ENCODE results near the gene PID1.

Gene PID1

GRCh38 chr2:229257985-229258384 lies 13.1 kb downstream of the PID1 start:
- no peak for DNase-seq

DNA sequence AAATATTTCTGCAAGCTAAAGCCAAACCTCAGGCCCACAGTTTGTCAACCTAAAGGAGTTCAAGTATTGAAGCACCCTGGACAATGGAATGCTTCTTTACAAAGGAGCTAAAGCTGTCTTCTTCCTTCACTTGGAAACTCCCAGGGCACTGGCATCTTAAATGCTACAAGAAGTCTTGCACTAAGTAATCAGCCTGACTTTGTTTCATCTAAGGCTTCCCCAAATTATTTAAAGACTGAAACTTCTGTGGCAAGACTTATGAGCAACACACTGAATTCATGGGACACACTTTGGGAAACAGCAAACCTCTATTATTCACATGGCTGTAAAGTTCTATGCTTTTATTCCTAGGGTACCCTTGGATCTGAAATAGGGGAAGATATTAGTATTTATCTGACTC lies 14.7 kb downstream of the PID1 start:
- DNase-seq = no peak

DNA sequence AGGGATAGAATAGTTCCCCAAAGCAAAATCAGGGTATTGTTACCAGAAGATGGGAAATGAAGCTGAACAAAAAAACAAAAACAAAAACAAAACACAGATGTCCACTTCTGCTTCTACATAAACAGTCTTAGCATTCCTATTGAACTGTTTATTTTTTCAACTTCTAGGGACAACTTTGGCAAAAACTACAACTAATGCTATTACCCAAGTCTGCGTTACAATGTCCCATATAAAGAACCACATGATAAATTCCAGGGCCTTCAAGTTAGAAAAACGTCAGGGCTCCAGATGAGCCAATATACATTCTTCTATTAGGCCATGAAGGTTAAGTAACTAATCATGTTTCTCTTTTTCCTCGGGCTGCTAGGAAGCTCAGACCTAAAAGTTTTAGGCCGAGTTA lies 16.9 kb downstream of the PID1 start:
- DNase-seq = no peak

GRCh38 chr2:229252996-229253395 lies 18.1 kb downstream of the PID1 start:
- no peak for DNase-seq

DNA sequence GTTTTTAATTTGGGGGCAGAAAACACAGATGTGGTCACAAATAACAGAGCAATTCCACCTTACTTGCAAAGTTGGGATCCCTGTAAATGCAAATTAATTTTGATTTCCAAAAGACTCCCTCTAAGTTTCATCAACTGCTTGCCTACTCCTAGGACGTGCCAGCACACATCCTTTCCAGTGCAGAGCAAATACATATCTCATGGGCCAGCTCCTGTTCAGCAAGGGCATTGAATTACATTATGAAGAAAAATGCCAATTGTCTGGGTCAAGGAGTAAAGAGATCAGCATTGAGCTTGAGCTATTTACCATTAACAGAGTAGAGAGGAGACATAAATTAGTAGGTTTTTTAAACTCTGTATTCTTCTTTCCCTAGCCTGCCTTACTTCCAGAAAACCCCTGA lies 18.8 kb downstream of the PID1 start:
- no peak for DNase-seq

DNA sequence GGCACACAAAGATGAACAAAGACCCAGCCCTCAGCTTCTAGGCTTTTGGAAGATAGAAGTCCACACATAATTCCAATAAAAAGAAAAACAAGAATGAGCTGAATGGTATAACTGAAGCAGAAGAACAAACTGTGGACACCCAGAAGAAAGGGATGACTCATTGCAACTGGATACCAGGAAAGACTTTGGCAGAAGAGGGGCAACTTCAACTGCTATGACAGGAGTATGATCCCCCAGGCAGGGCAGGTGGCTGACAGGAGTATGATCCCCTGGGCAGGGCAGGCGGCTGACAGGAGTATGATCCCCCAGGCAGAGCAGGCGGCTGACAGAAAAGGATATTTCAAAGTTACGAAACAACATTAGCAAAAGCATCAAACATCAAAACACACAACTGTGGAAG lies 21.6 kb downstream of the PID1 start:
- DNase-seq = no peak

- no peak for DNase-seq
Observed at GRCh38 chr2:229246334-229246733, 24.8 kb downstream of the PID1 start.

GRCh38 chr2:229244975-229245374 lies 26.1 kb downstream of the PID1 start:
- DNase-seq = no peak

DNA sequence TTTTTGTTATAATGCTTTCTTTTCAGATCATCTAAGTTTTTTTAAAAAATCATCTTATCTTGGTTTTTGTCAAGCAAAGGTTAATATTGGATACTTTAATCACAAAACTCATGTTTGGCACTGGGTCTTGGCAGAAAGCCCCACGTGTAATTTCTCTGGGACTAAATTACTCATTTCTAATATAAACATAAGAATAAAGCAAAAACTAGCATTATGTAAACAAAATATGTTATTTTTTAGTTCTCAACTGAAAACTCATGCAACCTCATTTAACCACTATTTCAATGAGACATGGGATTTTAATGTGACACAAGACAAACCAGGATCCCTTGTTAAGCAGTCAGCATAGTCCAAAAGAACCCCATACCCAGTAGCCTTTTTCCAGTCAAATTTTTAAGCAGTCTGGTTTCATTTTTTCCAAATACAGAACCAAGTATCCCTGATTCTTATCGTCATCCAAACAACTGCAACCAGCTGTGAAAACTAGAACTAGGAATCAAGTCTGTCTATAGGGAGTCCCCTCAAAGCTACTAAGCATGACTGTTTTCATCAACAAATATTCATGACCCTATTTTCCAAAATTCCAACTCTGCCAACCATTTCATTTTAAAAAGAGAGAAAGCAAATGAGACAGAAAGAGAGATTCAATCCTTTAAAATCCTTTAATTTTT lies 27.1 kb downstream of the PID1 start:
- DNase-seq = no peak

DNA sequence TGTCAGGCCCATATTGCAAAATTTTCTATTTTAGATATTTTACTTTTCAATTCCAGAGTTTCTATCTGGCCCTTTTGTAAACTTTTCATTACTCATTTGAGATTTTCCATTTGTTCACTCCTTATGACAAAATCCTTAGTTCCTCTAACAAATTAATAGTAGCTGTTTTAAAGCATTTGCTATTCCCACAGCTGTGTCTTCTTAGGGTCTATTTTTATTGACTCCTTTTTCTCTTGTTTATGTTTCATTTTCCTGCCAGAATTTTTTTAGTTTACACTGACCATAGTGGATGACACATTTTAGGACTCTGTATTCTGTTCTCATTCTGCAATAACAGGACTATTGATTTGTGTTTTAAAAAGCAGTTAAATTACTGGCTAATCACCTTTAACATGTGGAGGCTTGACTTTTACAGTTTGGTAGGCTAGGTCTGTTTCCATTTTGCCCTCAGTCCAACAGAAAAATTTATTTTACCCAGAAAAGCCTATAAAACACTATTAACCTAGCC lies 30.0 kb downstream of the PID1 start:
- no peak for DNase-seq

DNA sequence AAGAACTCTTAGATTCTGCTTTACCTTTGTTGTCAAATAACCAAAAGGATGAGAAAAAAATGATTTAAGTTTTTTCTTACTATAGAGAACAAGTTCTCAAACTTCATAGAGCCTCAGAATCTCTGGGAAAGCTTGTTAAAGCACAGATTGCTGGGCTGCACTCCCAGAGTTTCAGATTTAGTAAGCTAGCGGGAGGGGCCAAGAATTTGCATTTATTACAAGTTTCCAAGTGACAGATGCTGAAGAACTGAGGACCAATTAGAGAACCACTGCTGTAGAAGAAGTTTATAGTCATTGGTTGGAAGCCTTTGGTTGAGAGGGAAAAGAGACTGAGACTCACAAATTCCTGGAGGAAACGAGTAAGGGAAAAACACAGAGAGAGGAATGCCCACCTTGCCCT lies 32.1 kb downstream of the PID1 start:
- DNase-seq = no peak

GRCh38 chr2:229237270-229237669 lies 33.8 kb downstream of the PID1 start:
- no peak for DNase-seq

GRCh38 chr2:229235131-229235914 lies 35.8 kb downstream of the PID1 start:
- no peak for DNase-seq

- DNase-seq = no peak
Observed at GRCh38 chr2:229231885-229232284, 39.2 kb downstream of the PID1 start.

- no peak for DNase-seq
Observed at GRCh38 chr2:229231328-229231868, 39.7 kb downstream of the PID1 start.

DNA sequence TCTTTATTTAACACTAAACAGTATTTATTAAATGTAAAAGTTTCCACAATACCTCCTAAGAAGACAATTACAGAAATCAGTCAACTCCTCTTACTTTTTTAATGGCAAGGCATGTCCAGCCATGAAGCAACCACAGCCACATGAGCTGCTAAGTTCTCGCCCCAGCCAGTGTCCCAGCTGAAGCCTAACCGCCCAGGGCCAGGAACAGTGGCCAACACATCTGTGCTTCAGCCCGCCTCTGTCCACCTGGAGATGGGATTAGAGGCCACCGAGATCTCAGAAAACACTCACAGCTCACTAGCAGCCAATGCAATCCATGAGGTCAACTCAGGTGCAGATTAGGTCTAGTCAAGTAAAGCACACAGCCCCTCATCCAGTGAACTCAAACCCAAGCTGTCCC lies 40.2 kb downstream of the PID1 start:
- DNase-seq = no peak

DNA sequence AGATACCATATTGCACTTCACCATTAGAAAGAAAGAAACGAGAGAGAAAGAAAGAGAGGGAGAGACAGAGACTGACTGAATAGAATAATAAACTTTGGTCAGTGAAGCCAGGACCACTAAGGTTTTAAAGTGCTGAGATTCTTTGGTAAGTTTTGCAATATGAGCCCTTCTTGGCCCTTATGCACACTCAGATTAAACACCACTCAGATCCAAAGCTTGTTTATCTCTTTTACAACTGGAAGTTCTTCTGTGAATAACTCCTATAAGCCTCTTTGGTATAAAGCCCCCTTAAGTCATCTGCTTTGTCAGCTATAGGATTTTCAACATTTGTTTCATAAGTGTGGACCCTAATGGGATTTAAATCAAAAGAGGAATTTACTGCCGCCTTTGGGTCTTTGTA lies 40.8 kb downstream of the PID1 start:
- DNase-seq = no peak

DNA sequence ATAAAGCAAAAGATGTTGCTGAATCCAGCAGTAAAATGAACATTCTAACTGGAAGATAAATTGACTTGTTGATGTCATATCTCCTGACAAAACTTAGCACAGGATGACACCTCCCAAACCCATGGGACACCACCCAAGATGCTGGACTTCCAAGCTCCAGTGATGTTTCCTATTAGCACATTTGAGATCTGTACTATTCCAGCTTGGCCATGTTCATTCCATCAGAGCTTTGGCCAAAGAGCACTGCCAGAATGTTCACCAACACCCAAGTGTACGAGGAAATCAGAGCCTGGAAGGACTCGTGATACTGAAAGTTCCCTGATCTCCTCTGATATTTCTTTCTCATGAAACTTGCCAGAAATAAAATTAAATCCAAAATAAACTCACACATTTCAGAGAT lies 44.7 kb downstream of the PID1 start:
- DNase-seq = no peak

GRCh38 chr2:229223107-229223506 lies 48.0 kb downstream of the PID1 start:
- DNase-seq = no peak

- no peak for DNase-seq
Observed at GRCh38 chr2:229221641-229222040, 49.4 kb downstream of the PID1 start.

- DNase-seq = no peak
Observed at GRCh38 chr2:229220254-229220653, 50.8 kb downstream of the PID1 start.

DNA sequence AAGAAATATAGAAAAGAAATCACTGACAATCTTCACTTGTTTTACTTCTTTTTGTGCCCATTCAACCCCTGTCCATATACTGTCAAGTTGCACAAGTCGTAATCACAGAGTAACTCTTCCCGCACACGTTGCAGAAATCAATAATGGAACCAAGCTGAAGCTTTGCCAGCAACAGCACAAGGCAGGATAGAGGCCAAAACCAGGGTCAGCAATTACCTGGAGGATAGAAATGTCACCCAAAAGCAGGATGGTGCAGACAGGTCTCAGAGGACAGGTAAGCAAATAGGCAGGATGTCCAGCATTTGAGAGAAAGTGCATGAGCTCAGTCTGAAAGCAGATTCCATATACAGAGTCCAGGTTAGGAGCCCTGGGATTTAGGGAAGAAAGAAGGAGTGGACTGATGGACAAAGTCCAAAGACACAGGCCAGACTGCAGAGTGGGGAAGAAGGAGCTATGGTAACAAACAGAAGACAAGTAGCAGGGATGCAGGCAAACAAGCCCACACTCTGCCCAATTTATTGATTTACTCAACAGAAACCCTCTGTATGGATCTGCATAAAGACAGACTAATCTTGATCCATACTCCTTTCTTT lies 52.7 kb downstream of the PID1 start:
- DNase-seq = no peak

DNA sequence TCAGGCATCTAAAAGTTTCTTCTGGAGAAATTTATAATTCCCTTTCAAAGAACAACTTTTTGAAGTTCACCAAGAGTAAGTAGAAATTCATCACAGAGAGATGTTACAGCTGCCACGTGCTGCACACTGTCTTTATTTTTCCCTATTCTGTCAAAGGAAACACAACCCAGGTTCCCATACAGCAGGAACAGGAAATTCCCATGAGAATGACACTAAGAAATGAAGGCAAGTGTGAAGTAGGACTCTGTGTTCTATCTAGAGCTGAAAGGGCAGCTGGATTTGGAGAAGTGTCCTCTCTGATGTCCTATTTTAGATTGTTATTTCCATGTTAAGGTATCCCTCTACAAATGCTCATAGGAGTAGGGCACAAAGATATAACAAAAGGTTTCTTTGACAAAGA lies 58.8 kb downstream of the PID1 start:
- DNase-seq = no peak

- DNase-seq = no peak
Observed at GRCh38 chr2:229210641-229211040, 60.4 kb downstream of the PID1 start.
